Hematopoietic multipotent progenitor cell treated with erythropoietin and hydrocortisone succinate and interleukin-3 and kit ligand, for 15 days (in vitro differentiated cells): ENCODE measurements around the gene LAMA2.

ENCODE experiments used
- DNase-seq: peaks from one replicate; pipeline ENCODE4 v3.0.0-alpha.2; 2015; ENCODE audit warnings: low spot score

LAMA2 gene

DNA sequence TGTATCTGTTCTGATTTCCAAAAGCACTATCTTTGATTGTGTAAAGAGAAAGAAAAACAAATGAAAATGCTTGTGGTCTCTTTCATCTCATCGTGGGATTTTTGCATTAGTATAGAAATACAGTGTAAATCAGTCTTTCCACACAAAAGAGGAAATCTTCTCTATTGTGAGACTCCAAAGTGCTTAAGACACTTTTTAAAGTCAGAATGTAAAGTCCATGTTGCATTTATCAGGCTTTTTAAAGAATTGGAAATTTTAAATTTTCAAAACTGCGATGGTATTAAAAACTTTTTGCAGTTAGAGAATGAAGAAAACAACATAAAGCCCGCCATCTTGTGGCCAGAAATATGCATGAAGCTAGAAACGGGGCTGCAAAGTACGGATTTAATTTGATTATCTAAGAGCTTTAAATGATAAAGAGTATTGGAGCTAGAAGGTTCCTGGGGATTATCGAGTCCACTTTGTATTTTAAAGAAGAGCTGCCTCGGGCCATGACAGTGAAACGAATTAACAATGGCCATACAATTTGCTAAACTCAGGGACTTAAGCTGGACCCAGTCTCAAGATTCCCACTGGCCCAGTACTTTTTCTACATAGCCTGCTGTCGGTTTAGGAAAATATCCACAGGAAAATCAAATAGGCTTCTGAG lies 487.5 kb downstream of the LAMA2 start:
- DNase-seq, result no peak

DNA sequence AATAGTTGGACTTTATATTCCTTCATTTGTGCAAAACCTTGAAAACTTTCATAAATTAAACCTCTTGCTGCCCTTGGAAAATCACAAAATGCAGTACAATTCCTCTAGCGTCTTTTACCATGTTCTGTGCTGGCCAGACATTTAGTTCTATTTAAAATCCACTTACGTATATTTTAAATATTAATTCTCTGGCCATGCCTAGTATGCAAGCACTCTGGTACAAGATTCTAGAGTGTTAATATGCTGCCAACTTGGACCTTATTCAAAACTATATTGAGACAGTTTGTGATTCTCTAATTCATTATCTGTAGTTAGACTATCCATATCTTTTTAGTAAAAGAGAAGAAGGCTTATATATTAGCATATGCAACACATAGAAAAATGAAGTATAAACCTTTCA lies 498.9 kb downstream of the LAMA2 start:
- DNase-seq, result no peak

DNA sequence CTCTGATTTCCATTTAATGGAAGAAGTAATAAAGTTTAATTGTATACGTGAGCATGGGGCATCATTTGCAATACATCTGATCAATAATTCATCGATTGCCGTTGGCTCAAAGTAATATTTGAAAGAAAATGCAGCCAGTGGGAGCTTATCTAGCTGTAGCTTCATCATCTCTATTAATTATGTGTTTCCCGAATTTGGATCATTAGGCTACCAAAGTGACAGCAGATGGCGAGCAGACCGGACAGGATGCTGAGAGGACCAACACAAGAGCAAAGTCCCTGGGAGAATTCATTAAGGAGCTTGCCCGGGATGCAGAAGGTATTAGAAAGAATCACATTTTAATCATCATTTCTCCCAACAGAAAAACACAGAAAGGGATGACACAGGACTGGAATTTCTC lies 500.0 kb downstream of the LAMA2 start:
- no peak for DNase-seq

DNA sequence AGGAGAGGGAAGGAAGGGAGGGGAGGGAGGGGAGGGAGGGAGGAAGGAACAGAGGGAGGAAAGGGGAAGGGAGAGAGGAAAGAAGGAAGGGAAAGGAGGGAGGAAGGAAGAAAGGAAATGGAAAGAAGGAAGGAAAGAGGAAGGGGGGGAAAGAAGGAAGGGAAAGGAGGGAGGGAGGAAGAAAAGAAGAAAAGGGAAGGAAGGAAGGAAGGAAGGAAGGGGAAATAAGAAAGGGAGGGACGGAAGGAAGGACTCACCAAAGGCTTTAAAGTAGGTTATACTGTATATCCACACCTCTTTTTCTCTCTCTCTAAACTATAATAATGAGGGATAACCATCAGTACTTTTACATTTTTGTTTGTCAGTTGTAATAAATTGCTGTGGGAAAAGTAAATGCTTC lies 502.2 kb downstream of the LAMA2 start:
- DNase-seq, result no peak

DNA sequence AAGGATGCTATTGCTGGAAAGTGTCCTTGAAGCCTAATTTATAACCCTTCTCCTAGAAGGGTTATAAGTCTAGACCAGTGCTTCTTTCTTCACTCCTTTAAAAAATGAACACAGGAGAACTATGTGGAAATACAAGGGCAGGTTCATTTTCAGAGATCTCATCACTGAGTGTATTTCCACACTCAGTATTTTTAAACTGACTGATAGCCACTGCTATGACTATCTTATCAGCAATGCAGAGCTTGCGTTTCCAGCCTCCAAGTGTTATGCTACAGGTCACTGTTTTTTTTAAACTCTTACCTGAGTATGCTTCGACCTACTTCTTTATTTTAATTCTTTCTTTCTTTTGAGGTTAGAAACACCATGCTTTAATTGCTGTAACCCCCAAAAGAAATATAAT lies 508.0 kb downstream of the LAMA2 start:
- DNase-seq, result no peak

DNA sequence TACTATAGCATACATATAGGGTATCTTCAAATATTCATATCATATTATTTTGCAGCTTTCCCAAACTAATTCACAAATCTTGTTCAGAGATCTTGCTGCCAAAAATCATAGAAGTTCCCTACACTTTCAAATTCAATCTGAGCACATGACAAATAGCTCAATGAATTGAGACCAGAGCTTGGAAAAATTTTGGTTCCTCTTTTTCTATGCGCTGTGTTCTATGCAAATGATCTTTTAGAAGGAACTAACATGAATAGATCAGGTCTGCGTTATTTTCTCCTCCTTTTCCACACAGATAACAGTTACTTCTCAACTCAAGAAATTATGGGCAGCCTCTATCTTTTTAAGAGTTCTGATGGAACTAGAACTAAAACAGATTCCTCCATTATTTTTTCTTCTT lies 510.7 kb downstream of the LAMA2 start:
- DNase-seq, result no peak

DNA sequence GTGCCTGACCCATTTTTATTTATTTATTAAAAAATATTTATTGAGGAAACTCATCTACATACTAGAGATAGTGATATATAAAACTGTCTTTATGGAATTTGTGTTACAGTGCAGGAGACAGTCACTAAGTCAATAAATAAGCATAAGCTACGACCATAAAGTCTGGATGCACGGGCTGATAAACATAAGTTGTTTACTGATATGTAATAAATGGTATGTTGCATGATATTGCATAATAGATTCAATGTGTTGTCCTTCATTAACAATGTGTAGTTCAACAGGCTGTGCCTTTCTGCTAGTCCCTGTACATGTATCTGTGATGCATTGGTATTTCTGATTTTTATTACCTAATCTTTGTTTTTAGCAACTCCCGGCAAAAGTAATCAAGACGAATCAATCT lies 515.8 kb downstream of the LAMA2 start:
- no peak for DNase-seq

DNA sequence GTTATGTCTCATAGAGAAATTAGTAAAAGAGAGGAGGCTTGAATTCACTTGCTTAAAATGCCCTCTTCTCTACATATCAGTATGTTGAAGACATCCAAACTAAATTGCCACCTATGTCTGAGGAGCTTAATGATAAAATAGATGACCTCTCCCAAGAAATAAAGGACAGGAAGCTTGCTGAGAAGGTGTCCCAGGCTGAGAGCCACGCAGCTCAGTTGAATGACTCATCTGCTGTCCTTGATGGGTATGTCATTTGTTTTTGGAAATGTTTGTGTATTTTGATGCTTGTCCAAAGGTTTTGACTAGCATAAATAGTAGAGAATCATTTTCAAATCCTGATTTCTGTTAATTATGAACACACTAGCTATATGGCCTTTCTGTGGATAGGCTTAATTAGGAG lies 519.3 kb downstream of the LAMA2 start:
- DNase-seq, result no peak

DNA sequence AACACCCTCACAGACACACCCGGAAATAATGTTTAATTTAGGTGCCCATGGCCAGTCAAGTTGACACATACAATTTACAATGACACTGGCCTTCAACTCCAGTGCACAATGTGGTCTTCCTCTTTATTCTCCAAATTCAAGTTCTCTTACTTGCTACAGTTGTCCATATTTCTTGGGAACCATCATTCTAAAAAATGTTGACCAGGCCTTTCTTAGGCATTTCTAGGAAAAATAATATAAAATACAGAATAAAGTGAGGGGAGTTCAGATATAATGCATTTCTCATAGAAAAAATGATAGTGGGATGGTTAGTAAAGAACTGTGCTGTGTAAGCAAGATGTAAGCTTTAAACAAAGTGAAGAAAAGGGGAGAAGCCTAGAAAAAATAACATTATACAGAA lies 528.2 kb downstream of the LAMA2 start:
- no peak for DNase-seq

DNA sequence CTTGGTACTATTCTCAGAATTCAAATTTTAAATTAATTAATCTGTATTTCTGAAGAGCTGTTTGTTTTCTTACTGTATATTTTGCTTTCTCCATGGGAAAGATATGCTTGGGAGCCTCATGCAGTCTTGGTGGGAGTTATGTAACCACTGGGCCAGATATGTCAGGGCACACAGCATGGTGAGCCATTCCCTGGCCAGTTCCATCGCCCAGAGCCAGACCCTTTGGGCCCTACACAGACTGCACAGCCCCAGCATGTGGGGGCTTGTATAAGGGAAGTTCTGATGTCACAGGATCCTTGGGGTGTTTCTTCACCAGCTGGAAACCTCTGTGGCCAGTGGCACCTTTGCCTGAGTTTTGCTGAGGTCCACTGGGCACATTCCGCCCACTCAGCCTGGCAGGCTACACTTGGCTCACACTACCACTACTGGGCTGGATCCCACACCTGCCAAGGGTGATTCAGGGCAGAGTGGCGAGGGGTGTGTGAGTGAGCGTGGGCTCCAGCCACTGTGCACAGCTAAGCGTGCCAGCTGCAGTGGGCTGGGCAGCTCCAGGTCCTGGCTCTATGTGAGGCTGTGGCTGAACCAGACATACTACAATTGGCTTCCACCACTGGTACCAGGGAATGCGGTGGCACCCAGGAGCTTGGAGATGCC lies 533.5 kb downstream of the LAMA2 start:
- no peak for DNase-seq

DNA sequence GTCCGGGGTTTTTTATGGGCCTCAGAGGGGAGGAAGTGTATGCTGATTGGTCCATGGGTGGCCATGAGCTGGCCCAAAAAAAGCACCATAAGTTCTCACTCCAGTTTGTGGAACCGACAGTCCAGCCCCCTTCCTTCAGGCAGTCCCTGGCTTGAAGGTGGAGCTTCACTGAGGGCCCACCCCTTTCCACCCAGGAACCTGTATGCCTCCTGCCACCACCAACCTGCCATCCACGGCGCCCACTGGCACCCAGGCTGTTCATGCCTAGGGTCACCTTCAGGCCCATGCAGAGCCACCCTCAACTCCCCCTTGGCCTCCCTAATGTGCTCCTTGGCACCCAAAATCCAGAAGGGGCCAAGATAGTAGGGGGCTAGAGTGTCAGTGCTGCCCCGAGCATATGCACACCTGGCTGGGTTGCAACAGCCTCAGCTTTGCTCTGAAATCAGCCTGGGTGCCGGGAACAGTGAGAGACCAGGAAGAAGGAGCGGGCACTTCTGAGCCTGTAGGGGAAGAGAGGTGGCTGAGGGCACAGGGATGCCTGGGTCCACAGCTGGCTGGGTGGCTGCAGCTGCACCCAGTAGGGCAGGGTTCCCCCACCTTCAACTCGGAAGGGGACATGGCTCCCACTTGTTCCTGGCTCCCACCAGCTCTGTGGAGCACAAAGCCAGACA lies 534.6 kb downstream of the LAMA2 start:
- DNase-seq, result no peak

DNA sequence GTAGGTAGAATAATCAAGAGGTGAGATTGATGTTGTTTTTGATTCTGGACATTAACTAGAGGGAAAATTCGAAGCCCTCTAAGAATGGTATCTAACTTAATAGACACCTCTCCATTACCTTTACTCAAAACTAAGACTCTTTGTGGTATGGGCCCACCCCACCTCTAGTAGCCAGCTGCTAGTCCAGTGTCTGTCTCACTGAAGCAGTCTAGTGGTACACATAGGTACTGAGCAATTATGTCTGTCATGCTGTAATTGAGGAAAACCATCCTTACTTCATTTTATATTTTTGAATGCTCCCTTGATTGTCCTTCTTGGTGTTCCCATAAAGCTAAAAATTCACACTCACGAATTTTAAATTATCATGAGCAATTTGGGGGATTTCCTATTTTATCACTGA lies 536.4 kb downstream of the LAMA2 start:
- DNase-seq, result no peak

DNA sequence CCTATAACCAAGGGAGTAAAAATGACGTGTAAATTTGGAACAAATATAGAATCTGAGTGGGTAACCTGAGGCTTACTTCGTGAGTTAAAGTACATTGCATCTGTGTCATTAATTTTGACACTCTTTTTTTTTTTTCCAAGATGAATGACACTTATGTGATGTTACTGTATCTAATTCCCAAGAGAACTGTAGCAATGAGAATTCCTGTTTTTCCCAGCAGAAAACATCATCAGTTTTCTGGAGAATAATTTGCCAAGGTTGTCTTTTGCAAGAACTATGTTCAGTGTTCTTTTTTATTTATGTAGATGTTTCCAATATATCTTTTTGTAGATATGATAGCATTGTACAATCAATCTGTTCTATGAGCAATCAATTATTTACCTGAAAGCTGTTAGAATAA lies 543.4 kb downstream of the LAMA2 start:
- no peak for DNase-seq

DNA sequence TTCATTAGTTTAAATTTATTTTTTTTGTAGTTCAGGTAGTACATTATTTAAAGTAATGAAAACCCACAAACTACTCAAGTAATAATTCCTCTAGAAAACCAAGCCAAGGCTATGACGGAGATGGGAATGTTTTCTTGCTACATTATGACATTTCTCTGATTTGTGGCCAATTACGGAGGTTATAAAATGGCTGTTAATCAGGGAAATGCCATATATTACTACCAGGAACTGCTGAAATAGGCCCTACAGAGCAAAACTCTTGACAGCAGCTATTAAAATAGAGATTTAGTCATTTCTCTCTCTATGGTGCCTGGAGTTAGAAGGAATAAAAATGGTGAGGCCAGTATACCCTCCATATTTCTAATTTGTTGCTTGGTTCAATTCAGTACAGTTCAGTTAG lies 547.0 kb downstream of the LAMA2 start:
- no peak for DNase-seq

DNA sequence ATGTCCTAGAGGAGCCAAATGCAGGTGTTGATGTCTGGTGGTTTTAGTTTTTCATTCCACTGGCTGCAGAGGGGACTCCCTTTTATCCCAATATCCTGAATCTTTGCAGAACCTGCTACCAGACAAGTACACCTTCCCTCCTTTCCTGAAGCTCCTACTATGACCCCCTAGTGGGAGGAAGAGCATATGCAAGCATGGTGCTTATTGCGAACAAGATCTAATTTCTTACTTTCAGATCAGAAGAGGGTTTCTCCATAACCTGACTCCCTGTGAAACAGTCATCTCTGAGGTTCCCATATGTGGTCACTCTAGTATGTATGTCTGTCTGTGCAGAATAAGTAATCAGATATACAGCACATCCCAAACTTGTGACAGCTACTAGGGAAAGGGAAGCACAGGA lies 549.8 kb downstream of the LAMA2 start:
- DNase-seq, result no peak

DNA sequence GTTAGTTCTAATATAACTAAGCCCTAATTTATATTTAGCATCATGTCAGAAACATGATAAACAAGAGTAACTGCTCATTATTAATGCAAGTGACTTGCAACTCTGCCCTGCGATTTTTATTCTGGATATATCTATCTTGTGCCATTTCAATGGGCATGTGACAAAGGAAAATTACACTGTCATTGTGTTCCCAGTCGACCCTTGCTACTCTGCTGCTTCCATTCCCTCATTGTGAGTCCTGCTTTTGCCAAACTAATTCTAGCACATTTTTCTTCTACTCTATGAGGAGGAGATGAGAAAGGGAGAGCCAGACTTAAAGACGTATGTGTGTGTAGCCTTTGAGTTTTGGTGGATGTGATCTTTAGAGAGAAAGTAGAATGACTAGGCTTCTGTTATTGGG lies 551.2 kb downstream of the LAMA2 start:
- DNase-seq, result no peak

DNA sequence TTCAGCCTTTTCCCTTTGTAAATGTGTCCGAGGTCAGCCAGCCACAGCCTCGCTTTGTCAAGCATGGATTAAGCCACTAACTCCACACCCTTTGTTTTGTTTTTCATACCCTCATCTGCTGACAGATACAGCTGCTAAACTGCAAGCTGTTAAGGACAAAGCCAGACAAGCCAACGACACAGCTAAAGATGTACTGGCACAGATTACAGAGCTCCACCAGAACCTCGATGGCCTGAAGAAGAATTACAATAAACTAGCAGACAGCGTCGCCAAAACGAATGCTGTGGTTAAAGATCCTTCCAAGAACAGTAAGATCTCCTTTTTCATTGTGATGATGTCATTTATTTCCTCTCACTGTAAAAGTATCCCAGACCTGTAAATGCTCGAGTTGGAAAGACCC lies 557.8 kb downstream of the LAMA2 start:
- no peak for DNase-seq

DNA sequence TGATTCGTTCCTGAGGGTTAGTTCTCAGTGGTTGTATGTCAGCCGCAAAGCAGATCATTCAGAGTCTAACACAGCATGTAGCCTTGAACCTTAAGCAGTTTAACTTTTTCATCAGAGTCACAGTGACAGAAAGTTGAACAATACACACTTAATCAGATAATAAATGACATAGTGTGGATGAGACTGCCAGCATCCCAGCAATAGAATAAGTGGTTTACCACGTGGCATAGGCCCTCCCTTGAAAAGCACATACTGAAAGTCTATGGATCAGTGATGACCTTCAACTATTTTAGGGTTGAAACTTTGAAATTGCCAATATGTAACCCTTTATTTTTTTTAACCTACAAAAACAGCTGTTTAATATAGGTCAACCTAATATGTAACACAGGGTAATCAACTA lies 561.7 kb downstream of the LAMA2 start:
- no peak for DNase-seq

DNA sequence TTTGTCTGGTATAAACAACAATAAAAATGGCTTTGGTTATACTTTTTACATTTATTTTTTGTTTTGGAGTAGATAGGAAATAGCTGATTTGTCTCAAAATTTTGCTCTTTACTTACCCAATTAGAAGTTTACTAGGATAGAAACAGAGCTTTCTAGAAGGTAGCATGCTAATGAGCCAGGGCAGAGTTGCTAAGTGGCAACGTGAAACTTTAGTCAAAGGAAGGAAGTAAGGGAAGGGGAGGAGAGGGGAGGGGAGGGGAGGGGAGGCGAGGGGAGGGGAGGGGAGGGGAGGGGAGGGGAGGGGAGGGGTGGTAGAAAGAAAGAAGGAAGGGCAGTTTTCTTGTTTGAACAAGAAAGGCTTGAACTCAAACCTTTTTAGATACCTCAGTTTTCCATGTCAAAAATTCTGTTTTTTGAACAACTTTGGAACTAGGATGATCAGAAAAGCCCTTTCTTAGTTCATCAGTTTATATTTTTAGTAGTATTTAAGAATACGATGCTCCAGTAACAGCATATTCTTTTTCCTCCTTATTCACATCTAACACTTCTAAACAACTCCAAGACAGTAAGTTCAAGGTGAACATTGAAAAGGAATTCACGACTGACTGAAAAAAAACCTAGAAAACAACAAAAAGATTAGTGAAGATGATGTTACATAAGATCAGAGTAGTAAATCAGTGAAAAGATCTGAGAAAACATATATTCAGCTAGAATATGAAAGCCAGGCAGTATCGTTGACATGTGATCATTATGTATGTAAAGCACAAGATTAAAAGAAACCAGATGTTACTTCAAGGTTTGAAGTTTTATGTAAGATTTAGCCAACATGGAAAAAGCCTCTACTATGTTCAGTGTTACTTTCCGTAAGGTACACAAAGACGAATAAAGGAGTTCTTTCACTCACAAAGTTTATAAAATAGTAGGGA lies 563.6 kb downstream of the LAMA2 start:
- DNase-seq, result no peak

DNA sequence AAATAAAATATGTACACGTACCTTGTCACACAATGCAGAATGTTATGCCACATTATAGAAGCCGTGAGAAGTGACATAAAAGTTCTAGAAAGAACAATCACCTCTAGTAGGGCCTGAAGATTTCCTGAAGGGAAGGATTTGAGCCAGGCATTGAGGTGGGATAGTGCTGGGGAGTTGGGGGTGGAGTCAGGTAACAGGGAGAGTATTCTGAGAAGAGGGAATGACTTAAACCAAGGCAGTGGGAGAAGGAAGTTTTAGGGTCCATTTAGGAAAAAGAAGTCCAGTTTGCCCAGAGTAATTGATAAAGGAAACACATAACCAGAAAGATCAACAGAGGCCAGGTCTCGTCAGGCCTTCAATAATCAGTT lies 564.2 kb downstream of the LAMA2 start:
- no peak for DNase-seq

DNA sequence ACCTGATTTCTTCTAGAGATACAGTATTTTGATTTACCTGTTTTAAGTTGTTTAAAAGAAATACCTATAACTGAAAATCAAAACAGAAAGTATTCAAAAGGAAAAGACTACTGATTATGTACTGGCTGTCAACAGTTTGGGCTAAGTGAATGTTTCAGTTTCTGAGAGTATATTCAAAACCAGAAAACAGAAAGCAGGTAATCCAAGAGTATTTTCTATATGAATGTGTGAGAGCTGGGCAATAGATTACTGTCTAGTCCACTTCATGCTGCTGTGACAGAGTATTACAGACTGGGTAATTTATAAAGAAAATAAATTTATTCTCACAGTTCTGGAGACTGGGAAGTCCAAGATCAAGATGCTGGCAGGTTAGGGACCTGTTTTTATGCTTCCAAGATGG lies 566.0 kb downstream of the LAMA2 start:
- DNase-seq, result no peak

DNA sequence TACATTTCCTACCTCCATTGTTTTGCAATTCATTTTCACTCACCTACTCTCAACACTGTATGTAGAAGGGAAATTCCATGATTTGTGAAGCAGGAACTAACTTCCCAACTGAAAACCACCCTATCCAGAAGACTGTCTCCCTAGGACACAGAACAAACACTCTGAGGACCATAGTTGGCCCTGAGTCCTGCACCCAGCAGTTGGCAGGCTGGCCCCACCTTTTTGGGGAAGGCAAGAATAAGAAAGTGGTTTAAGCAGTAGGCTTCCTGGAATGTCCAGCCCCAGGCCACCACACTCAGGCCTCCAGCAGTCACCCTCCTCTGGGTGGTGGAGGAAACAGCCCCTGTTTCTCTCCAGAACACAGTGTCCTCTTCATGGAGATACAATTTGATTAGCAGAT lies 568.2 kb downstream of the LAMA2 start:
- no peak for DNase-seq

DNA sequence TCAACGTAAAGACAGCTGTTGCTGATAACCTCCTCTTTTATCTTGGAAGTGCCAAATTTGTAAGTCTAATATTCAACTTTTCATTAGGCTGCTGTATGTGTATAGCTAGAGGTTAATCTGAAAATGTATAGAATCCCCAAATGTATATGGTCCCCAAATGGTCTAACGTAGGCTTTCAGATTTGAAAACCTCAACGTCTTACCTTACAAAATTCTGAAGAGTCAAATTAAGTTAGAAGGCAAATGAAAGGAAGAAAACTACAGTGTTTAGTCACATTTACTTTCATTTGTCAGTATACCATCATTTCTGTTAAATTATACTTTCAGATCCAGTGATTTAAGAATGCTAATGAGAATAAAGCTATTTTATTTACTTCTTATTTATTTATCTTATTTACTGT lies 570.1 kb downstream of the LAMA2 start:
- no peak for DNase-seq
